Psoas muscle (tissue), 8 donors: ENCODE measurements around the gene TM9SF4. TPM values are rescaled to one million over a fixed set of nuclear protein-coding genes. Genes with fewer than 3 reads are reported as not detected.
"Not testable (repeated sequence)": the region's sequence is repeated elsewhere in the genome, so short reads cannot be mapped to it uniquely, and the experiment has no call there.

Experiments
- ATAC-seq, 4 donors: fragments of 200-7000 bp; cut with Tn5 transposase; one replicate each; pipeline ENCODE4 v1.9.1; 2020; ENCODE audit warnings: moderate library complexity in 3 of 4, mild to moderate bottlenecking in 2 of 4
- DNase-seq, 2 donors: peaks; one replicate each; pipeline ENCODE4 v3.0.0-alpha.2; 2020
- H3K27ac ChIP-seq: fragments of 200-600 bp; one replicate; pipeline ENCODE4 v1.8.0; 2022
- H3K27me3 ChIP-seq, 3 donors: fragments of 200-600 bp in 1 of 3; one replicate each; pipeline versions ENCODE4 v1.6.1 to v1.8.0; 2013 to 2022; ENCODE audit warnings: low read length in 2 of 3, mild to moderate bottlenecking in 2 of 3, moderate library complexity in 1 of 3; ENCODE audit not compliant: insufficient read depth in 3 of 3
- H3K36me3 ChIP-seq, 2 donors: fragments of 200-600 bp in 1 of 2; one replicate each; pipeline versions ENCODE4 v1.6.1 to v1.8.0; 2013 to 2022; ENCODE audit warnings: low read depth in 1 of 2, mild to moderate bottlenecking in 1 of 2, moderate library complexity in 1 of 2; ENCODE audit not compliant: insufficient read depth in 1 of 2
- H3K4me1 ChIP-seq: fragments of 200-600 bp; one replicate; pipeline ENCODE4 v1.8.0; 2022
- H3K4me3 ChIP-seq: fragments of 200-600 bp; one replicate; pipeline ENCODE4 v1.8.0; 2022; ENCODE audit warnings: mild to moderate bottlenecking
- H3K9me3 ChIP-seq: fragments of 200-600 bp; one replicate; pipeline ENCODE4 v1.8.0; 2022
- CTCF ChIP-seq: fragments of 200-600 bp; IDR thresholded peaks from one replicate; pipeline ENCODE4 v1.8.0; 2022; ENCODE audit warnings: antibody characterized with exemption
- WGBS, 3 donors: extraction: QIAGEN DNeasy Blood & Tissue Kit; methylation state at CpG; one replicate each; pipeline versions ENCODE4 v1.1.6 to v1.1.7; 2013; 5-methylcytosine and 5-hydroxymethylcytosine counted together
- intact Hi-C, 2 donors: fragments of 100-400 bp; cut with DNase I; formaldehyde crosslinking; loops; one replicate each; pipeline versions ENCODE4 v1.11.0 to v1.14.2; 2022
- polyA plus RNA-seq, 3 donors: library from polyadenylated mRNA; stranded (reverse); fragments of 200-250 nt; gene quantifications; one replicate each; pipeline ENCODE4 v1.2.3, GENCODE V29; 2013
- total RNA-seq, 4 donors: library from RNA; stranded (reverse); fragmentation: NEBNext Ultra II Directional in 2 of 4; extraction: Animal tissue kit (Norgen Biotek cat#: 25700) in 2 of 4; gene quantifications; one replicate each; pipeline versions ENCODE4 v1.2.1 to v1.2.4, GENCODE V29; 2021 to 2023
- donor health status: healthy with polysubstance abuse.
- donor health status: DM: no; HTN: no; CAD: no; lungs with moderate emphysema.
- donor health status: Bipolar disorder and iron deficiency.
- donor health status: healthy.
- donor health status: DM: yes; HTN: yes; CAD: no.
- donor health status: DM: no; HTN: no; CAD: no.
- donor health status: DM: no; HTN: no; CAD: no.
- donor health status: DM: yes; HTN: yes; CAD: no.

The TM9SF4 gene
- total and polyA plus RNA-seq, 7 donors: 14.0 to 28.0 (median 25.7) TPM

GRCh38 chr20:32119734-32120133 lies 10.2 kb downstream of the TM9SF4 start:
- WGBS, 3 donors: 97 to 98% (median 98%) methylated on average over 2 of the region's 2 CpGs
- no peak overlapping the region for H3K27ac ChIP-seq
- TF ChIP-seq CTCF: no peak
- H3K9me3 ChIP-seq: no peaks in the 10 kb centered on the region
- peaks cover 29% of the 10 kb centered on the region for H3K4me1 ChIP-seq
- DNase-seq (no peak), ATAC-seq (no peak)
- no peak overlapping the region for H3K4me3 ChIP-seq
- peaks cover 2 to 6% of the 10 kb centered on the region in 2 donors for H3K36me3 ChIP-seq
- intact Hi-C loops: loop anchor here in 1 of 2 donors (10.0 kb wide), 1 partner anchor 85 kb away; the partner anchor contains the start of genes PLAGL2 and POFUT1
- H3K27me3 ChIP-seq: no peaks in the 10 kb centered on the region

- H3K9me3 ChIP-seq, H3K27me3 ChIP-seq, intact Hi-C loops, DNase-seq, ATAC-seq, H3K36me3 ChIP-seq, H3K27ac ChIP-seq, H3K4me3 ChIP-seq: not testable (repeated sequence)
- 87 to 95% (median 90%) methylated on average over 9 to 24 of the region's 31 CpGs for WGBS, 3 donors
- peaks cover 14% of the 10 kb centered on the region for H3K4me1 ChIP-seq
Measured at GRCh38 chr20:32121908-32122307, 12.4 kb downstream of the TM9SF4 start.

- Histone ChIP-seq H3K4me1 (peaks cover 13% of the 10 kb centered on the region), H3K27me3 (no peaks in the 10 kb centered on the region), H3K36me3 (peaks cover 0 to 6% of the 10 kb centered on the region in 2 donors), H3K4me3 (no peak overlapping the region), H3K27ac (no peak overlapping the region), H3K9me3 (no peaks in the 10 kb centered on the region)
- ATAC-seq (no peak), DNase-seq (no peak)
- intact Hi-C loops: no loop called here
- WGBS, 3 donors: 82 to 100% (median 86%) methylated on average over 1 of the region's 4 CpGs
- no peak for TF ChIP-seq CTCF
Measured at GRCh38 chr20:32123088-32123487, 13.6 kb downstream of the TM9SF4 start.

- no peak for ATAC-seq
- 87 to 94% (median 94%) methylated on average over 4 of the region's 4 CpGs for WGBS, 3 donors
- intact Hi-C loops: no loop called here
- Histone ChIP-seq H3K4me3 (no peak overlapping the region), H3K36me3 (peaks cover 0 to 6% of the 10 kb centered on the region in 2 donors), H3K27me3 (no peaks in the 10 kb centered on the region), H3K27ac (no peak overlapping the region), H3K9me3 (no peaks in the 10 kb centered on the region), H3K4me1 (peaks cover 18% of the 10 kb centered on the region)
- DNase-seq: no peak
- no peak for TF ChIP-seq CTCF
Measured at GRCh38 chr20:32124916-32125454, 15.5 kb downstream of the TM9SF4 start.

GRCh38 chr20:32125506-32125905 lies 16.0 kb downstream of the TM9SF4 start:
- H3K4me1 ChIP-seq: peaks cover 23% of the 10 kb centered on the region
- intact Hi-C loops: no loop called here
- peaks cover 0 to 6% of the 10 kb centered on the region in 2 donors for H3K36me3 ChIP-seq
- no peak overlapping the region for H3K4me3 ChIP-seq
- no peaks in the 10 kb centered on the region for H3K9me3 ChIP-seq
- WGBS, 3 donors: 72 to 80% (median 73%) methylated on average over 4 to 5 of the region's 5 CpGs
- no peak overlapping the region for H3K27ac ChIP-seq
- no peaks in the 10 kb centered on the region for H3K27me3 ChIP-seq
- DNase-seq (no peak), ATAC-seq (no peak)
- no peak for TF ChIP-seq CTCF
